Measurements from ENCODE around the gene BSN. TPM values are rescaled to one million over a fixed set of nuclear protein-coding genes. Genes with fewer than 3 reads are reported as not detected.

The BSN gene
- total and polyA plus RNA-seq, 2 experiments from 2014 or later, result 0.50 to 5.1 TPM

DNA sequence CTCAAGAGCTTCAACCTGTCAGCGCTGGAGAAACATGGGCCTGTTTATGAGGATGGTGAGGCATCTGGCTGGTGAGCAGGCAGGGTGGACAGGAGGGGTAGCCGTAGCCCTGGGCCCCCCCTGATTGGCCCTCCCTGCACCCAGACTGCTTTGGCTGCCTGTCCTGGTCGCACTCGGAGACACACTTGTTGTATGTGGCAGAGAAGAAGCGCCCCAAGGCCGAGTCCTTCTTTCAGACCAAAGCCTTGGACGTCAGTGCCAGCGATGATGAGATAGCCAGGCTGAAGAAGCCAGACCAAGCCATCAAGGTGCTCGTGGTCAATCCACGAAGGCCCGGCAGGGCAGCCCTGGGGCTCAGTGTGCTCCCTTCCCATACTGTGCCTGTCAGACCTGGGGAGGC is 121.6 kb downstream of the BSN start:
- H3K27ac ChIP-seq (ENCODE audit: low read depth), result no peak overlapping the region
- peaks cover 9% of the 10 kb centered on the region for H3K27me3 Mint-ChIP-seq (ENCODE audit: insufficient read depth, low read depth, poor library complexity)
- no peaks in the 10 kb centered on the region for H3K27me3 ChIP-seq (ENCODE audit: insufficient read depth)
- no peaks in the 10 kb centered on the region for H3F3A ChIP-seq (replicated peaks; ENCODE audit: low read depth)
- no peak overlapping the region for H2AFZ ChIP-seq
- H3K4me1 ChIP-seq (ENCODE audit: insufficient read depth), result peaks cover 15% of the 10 kb centered on the region
- H3K4me1 Mint-ChIP-seq, result peaks cover 22% of the 10 kb centered on the region
- DNase-seq (ENCODE audit: low spot score) (no peak), ATAC-seq (no peak)
- no peak overlapping the region for H3K27ac Mint-ChIP-seq
- peak overlapping the region; percentile 39; the same call in 2 of the 3 replicates for H3K4me3 Mint-ChIP-seq
- H3K36me3 Mint-ChIP-seq (ENCODE audit: low read depth), result peaks cover 47% of the 10 kb centered on the region
- no peaks in the 10 kb centered on the region for H3K9me3 Mint-ChIP-seq
- H3K9me2 ChIP-seq (ENCODE audit: insufficient read depth), result no peaks in the 10 kb centered on the region
- no peak overlapping the region for H3K4me3 ChIP-seq
- peaks cover 11% of the 10 kb centered on the region for H3K79me2 ChIP-seq (replicated peaks; ENCODE audit: insufficient read depth)
- H3K4me2 ChIP-seq, result no peak overlapping the region
- H3K36me3 ChIP-seq (ENCODE audit: insufficient read depth), result peaks cover 9% of the 10 kb centered on the region; the same call in 1 of the 2 replicates
- peaks cover 16% of the 10 kb centered on the region; the same call in 1 of the 2 replicates for H4K20me1 ChIP-seq (replicated peaks; ENCODE audit: insufficient read depth)
- TF ChIP-seq, protein P1, sequence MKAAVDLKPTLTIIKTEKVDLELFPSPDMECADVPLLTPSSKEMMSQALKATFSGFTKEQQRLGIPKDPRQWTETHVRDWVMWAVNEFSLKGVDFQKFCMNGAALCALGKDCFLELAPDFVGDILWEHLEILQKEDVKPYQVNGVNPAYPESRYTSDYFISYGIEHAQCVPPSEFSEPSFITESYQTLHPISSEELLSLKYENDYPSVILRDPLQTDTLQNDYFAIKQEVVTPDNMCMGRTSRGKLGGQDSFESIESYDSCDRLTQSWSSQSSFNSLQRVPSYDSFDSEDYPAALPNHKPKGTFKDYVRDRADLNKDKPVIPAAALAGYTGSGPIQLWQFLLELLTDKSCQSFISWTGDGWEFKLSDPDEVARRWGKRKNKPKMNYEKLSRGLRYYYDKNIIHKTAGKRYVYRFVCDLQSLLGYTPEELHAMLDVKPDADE (IDR thresholded peaks at IDR 0.05), result no peak
- TF ChIP-seq EZH2phosphoT487 (IDR thresholded peaks at IDR 0.05; ENCODE audit: unreplicated experiment), result no peak
- TF ChIP-seq NANOG (IDR thresholded peaks at IDR 0.05; ENCODE audit: borderline replicate concordance), result no peak

DNA sequence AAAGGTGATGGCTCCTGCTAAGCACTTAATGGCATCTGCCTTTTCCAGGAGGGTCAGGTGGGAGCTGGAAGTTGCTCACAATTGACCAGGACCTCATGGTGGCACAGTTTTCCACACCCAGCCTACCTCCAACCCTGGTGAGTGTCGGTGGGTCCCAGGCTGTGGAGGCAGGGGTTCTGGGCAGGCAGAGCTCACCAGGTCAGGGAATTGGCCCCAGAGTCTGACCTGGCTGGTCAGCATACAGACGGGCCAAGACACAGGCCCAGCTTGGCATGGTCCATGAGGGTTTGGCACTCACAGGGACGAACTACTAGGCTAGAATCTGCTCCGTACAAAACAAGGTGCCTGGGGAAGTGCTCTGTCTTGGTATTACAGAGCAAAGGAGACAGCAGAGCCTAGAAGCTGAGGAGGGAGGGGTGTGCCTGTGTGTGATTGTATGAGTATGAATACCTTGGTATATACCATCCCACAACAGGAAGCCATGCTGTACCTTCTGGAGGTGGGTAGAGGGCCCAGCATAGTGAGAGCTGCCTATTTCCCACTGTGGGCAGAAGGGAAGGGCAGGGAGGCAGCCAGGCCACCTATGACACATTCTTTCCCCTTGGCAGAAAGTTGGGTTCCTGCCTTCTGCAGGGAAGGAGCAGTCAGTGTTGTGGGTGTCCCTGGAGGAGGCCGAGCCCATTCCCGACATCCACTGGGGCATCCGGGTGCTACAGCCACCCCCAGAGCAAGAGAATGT is 126.4 kb downstream of the BSN start:
- Histone ChIP-seq H3K27me3 (ENCODE audit: insufficient read depth) (no peaks in the 10 kb centered on the region), H4K20me1 (replicated peaks; ENCODE audit: insufficient read depth) (peaks cover 4% of the 10 kb centered on the region; the same call in 1 of the 2 replicates), H3K79me2 (replicated peaks; ENCODE audit: insufficient read depth) (no peaks in the 10 kb centered on the region), H3K4me3 (no peak overlapping the region), H3K9me2 (ENCODE audit: insufficient read depth) (no peaks in the 10 kb centered on the region), H3K4me1 (ENCODE audit: insufficient read depth) (no peaks in the 10 kb centered on the region), H3K4me2 (no peak overlapping the region), H3K27ac (ENCODE audit: low read depth) (no peak overlapping the region), H2AFZ (no peak overlapping the region), H3K36me3 (ENCODE audit: insufficient read depth) (peaks cover 9% of the 10 kb centered on the region; the same call in 1 of the 2 replicates), H3F3A (replicated peaks; ENCODE audit: low read depth) (no peaks in the 10 kb centered on the region)
- no peak for DNase-seq (ENCODE audit: low spot score)
- no peak overlapping the region for H3K27ac Mint-ChIP-seq
- peaks cover 67% of the 10 kb centered on the region for H3K36me3 Mint-ChIP-seq (ENCODE audit: low read depth)
- peaks cover 4% of the 10 kb centered on the region for H3K4me1 Mint-ChIP-seq
- no peak overlapping the region for H3K4me3 Mint-ChIP-seq
- ATAC-seq, result no peak
- peaks cover 2% of the 10 kb centered on the region for H3K27me3 Mint-ChIP-seq (ENCODE audit: insufficient read depth, low read depth, poor library complexity)
- TF ChIP-seq, protein P2, sequence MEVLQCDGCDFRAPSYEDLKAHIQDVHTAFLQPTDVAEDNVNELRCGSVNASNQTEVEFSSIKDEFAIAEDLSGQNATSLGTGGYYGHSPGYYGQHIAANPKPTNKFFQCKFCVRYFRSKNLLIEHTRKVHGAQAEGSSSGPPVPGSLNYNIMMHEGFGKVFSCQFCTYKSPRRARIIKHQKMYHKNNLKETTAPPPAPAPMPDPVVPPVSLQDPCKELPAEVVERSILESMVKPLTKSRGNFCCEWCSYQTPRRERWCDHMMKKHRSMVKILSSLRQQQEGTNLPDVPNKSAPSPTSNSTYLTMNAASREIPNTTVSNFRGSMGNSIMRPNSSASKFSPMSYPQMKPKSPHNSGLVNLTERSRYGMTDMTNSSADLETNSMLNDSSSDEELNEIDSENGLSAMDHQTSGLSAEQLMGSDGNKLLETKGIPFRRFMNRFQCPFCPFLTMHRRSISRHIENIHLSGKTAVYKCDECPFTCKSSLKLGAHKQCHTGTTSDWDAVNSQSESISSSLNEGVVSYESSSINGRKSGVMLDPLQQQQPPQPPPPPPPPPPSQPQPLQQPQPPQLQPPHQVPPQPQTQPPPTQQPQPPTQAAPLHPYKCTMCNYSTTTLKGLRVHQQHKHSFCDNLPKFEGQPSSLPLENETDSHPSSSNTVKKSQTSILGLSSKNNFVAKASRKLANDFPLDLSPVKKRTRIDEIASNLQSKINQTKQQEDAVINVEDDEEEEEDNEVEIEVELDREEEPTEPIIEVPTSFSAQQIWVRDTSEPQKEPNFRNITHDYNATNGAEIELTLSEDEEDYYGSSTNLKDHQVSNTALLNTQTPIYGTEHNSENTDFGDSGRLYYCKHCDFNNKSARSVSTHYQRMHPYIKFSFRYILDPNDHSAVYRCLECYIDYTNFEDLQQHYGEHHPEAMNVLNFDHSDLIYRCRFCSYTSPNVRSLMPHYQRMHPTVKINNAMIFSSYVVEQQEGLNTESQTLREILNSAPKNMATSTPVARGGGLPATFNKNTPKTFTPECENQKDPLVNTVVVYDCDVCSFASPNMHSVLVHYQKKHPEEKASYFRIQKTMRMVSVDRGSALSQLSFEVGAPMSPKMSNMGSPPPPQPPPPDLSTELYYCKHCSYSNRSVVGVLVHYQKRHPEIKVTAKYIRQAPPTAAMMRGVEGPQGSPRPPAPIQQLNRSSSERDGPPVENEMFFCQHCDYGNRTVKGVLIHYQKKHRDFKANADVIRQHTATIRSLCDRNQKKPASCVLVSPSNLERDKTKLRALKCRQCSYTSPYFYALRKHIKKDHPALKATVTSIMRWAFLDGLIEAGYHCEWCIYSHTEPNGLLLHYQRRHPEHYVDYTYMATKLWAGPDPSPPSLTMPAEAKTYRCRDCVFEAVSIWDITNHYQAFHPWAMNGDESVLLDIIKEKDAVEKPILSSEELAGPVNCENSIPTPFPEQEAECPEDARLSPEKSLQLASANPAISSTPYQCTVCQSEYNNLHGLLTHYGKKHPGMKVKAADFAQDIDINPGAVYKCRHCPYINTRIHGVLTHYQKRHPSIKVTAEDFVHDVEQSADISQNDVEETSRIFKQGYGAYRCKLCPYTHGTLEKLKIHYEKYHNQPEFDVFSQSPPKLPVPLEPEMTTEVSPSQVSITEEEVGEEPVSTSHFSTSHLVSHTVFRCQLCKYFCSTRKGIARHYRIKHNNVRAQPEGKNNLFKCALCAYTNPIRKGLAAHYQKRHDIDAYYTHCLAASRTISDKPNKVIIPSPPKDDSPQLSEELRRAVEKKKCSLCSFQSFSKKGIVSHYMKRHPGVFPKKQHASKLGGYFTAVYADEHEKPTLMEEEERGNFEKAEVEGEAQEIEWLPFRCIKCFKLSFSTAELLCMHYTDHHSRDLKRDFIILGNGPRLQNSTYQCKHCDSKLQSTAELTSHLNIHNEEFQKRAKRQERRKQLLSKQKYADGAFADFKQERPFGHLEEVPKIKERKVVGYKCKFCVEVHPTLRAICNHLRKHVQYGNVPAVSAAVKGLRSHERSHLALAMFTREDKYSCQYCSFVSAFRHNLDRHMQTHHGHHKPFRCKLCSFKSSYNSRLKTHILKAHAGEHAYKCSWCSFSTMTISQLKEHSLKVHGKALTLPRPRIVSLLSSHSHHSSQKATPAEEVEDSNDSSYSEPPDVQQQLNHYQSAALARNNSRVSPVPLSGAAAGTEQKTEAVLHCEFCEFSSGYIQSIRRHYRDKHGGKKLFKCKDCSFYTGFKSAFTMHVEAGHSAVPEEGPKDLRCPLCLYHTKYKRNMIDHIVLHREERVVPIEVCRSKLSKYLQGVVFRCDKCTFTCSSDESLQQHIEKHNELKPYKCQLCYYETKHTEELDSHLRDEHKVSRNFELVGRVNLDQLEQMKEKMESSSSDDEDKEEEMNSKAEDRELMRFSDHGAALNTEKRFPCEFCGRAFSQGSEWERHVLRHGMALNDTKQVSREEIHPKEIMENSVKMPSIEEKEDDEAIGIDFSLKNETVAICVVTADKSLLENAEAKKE (CRISPR knock-in tag; IDR thresholded peaks at IDR 0.05), result no peak
- TF ChIP-seq ZNF331 (CRISPR knock-in tag; IDR thresholded peaks at IDR 0.05; ENCODE audit: low read depth), result no peak
- TF ChIP-seq POLR2AphosphoS5 (IDR thresholded peaks at IDR 0.05; ENCODE audit: low read depth), result no peak
- TF ChIP-seq, protein P1 (IDR thresholded peaks at IDR 0.05), result no peak
- no peak for TF ChIP-seq CREB1 (CRISPR knock-in tag; IDR thresholded peaks at IDR 0.05; ENCODE audit: low read depth)
- TF ChIP-seq ZNF114 (CRISPR knock-in tag; IDR thresholded peaks at IDR 0.05), result no peak
- no peaks in the 10 kb centered on the region for H3K9me3 Mint-ChIP-seq
